OCI-LY3 (cell line): ENCODE data around the gene DAB1.

ENCODE experiments used
- EZH2phosphoT487 ChIP-seq: fragments of 200-600 bp; shearing (Covaris generic); IDR thresholded peaks from 2 replicates; pipeline ENCODE4 v1.6.1; 2018; ENCODE audit warnings: antibody characterized with exemption, mixed run types, low read depth
- TF ChIP-seq, protein P1 (sequence below): fragments of 200-600, 300-600 bp; sonication (generic); IDR thresholded peaks from 2 replicates; pipeline ENCODE4 v1.5.1; 2014; ENCODE audit warnings: antibody characterized with exemption, low read length, low read depth

DNA sequence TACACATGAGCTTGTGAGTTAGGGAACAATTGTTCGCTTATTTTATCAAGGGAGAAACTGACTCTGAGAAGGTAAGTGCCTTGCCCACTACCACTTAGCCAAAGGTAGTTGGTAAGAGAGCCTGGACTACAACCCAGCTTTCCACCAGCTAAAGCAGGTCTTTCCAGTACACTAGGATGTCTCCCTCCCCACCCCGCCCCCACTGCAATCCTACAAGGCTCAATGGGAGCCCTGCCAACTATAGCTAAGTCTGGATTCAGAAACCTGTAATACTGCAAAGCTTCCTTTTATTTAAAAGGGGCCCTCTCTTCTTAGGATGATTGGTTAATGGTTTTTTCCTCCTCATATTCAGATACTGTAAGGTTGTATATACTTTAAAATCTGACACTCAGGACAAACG lies 356.0 kb downstream of the DAB1 start:
- TF ChIP-seq, protein P1, sequence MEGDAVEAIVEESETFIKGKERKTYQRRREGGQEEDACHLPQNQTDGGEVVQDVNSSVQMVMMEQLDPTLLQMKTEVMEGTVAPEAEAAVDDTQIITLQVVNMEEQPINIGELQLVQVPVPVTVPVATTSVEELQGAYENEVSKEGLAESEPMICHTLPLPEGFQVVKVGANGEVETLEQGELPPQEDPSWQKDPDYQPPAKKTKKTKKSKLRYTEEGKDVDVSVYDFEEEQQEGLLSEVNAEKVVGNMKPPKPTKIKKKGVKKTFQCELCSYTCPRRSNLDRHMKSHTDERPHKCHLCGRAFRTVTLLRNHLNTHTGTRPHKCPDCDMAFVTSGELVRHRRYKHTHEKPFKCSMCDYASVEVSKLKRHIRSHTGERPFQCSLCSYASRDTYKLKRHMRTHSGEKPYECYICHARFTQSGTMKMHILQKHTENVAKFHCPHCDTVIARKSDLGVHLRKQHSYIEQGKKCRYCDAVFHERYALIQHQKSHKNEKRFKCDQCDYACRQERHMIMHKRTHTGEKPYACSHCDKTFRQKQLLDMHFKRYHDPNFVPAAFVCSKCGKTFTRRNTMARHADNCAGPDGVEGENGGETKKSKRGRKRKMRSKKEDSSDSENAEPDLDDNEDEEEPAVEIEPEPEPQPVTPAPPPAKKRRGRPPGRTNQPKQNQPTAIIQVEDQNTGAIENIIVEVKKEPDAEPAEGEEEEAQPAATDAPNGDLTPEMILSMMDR: no peak
- TF ChIP-seq EZH2phosphoT487: no peak
